Stimulated activated CD8-positive, alpha-beta memory T cell treated with anti-CD3 and anti-CD28 coated beads, Interleukin-2, amount 100 ng/mL, for 1 hour (primary cell): ENCODE data around the gene GNB1L.
A peak's percentile ranks its signal among the peaks of the same experiment; 100 is the strongest.

Source experiments
- DNase-seq, 2 donors: peaks; one replicate each; pipeline ENCODE4 v3.0.0-alpha.2; 2020; ENCODE audit warnings: low read depth in 2 of 2

Gene GNB1L

GRCh38 chr22:19775496-19776325, 79.0 kb downstream of the GNB1L start:
- DNase-seq, result no peak

- no peak for DNase-seq
Measured at GRCh38 chr22:19774628-19775027, 80.0 kb downstream of the GNB1L start.

GRCh38 chr22:19773470-19774040, 81.1 kb downstream of the GNB1L start:
- no peak for DNase-seq

- DNase-seq, result no peak
Measured at GRCh38 chr22:19772673-19773469, 81.8 kb downstream of the GNB1L start.

GRCh38 chr22:19772422-19772672, 82.3 kb downstream of the GNB1L start:
- DNase-seq, result no peak

GRCh38 chr22:19770349-19771220, 84.1 kb downstream of the GNB1L start:
- no peak for DNase-seq

GRCh38 chr22:19769393-19769715, 85.3 kb downstream of the GNB1L start:
- DNase-seq, result no peak

- no peak for DNase-seq
Measured at GRCh38 chr22:19767427-19768341, 87.0 kb downstream of the GNB1L start.

GRCh38 chr22:19766511-19767426, 87.9 kb downstream of the GNB1L start:
- DNase-seq, result peak in 1 of 2 donors; percentile 26

GRCh38 chr22:19766240-19766510, 88.5 kb downstream of the GNB1L start:
- no peak for DNase-seq

GRCh38 chr22:19765477-19766239, 89.0 kb downstream of the GNB1L start:
- DNase-seq, result no peak

GRCh38 chr22:19764636-19765476, 89.8 kb downstream of the GNB1L start:
- DNase-seq, result no peak

- no peak for DNase-seq
Measured at GRCh38 chr22:19764299-19764593, 90.4 kb downstream of the GNB1L start.

GRCh38 chr22:19763458-19764298, 91.0 kb downstream of the GNB1L start:
- DNase-seq, result no peak

GRCh38 chr22:19762568-19763457, 91.9 kb downstream of the GNB1L start:
- DNase-seq, result no peak

- DNase-seq, result no peak
Measured at GRCh38 chr22:19761725-19762567, 92.7 kb downstream of the GNB1L start.
